SU-DHL-6 (cell line): ENCODE results near the gene FAM120A.

Source experiments
- H2AFZ ChIP-seq: fragments of 200-600 bp; sonication (generic); 2 replicates; pipeline ENCODE4 v1.6.1; 2014; ENCODE audit warnings: low read depth, mild to moderate bottlenecking, moderate library complexity, mixed read lengths, antibody characterized with exemption, low read length; ENCODE audit not compliant: severe bottlenecking
- H3F3A ChIP-seq: fragments of 200-600 bp; shearing (Covaris generic); 2 replicates; pipeline ENCODE4 v1.6.0; 2016; ENCODE audit warnings: antibody characterized with exemption, mild to moderate bottlenecking; ENCODE audit not compliant: insufficient read depth
- H3K27ac ChIP-seq: fragments of 200-600 bp; sonication (generic); 2 replicates; pipeline ENCODE4 v1.5.1; 2016; ENCODE audit warnings: low read depth, mild to moderate bottlenecking, low read length, moderate library complexity, mixed read lengths
- H3K27me3 ChIP-seq: fragments of 200-600 bp; sonication (generic), shearing (Covaris generic); 2 replicates; pipeline ENCODE4 v1.6.0; 2014; ENCODE audit warnings: mild to moderate bottlenecking, low read length
- H3K36me3 ChIP-seq: fragments of 200-600 bp; sonication (generic); 2 replicates; pipeline ENCODE4 v1.6.1; 2014; ENCODE audit warnings: mild to moderate bottlenecking, low read length, mixed read lengths
- H3K4me2 ChIP-seq: fragments of 300-600, 200-600 bp; shearing (Covaris generic), sonication (generic); 2 replicates; pipeline ENCODE4 v1.6.0; 2014; ENCODE audit warnings: low read length, low read depth, mild to moderate bottlenecking; ENCODE audit not compliant: poor library complexity, severe bottlenecking
- H3K4me3 ChIP-seq: fragments of 200-600 bp; sonication (generic); 2 replicates; pipeline ENCODE4 v1.5.1; 2014; ENCODE audit warnings: antibody characterized with exemption, low read length, mild to moderate bottlenecking, mixed read lengths; ENCODE audit not compliant: insufficient read depth, poor library complexity, severe bottlenecking
- H3K79me2 ChIP-seq: fragments of 200-600 bp; sonication (generic); 2 replicates; pipeline ENCODE4 v1.6.1; 2014; ENCODE audit warnings: mild to moderate bottlenecking, low read length, moderate library complexity; ENCODE audit not compliant: insufficient read depth
- H3K9ac ChIP-seq: fragments of 200-600 bp; sonication (generic); 2 replicates; pipeline ENCODE4 v1.7.0; 2014; ENCODE audit warnings: mild to moderate bottlenecking, low read length
- H3K9me2 ChIP-seq: fragments of 200-600 bp; sonication (generic); replicated peaks from 2 replicates; pipeline ENCODE4 v1.6.1; 2014; ENCODE audit warnings: low read length; ENCODE audit not compliant: insufficient read depth
- H3K9me3 ChIP-seq: fragments of 200-600 bp; sonication (generic); 2 replicates; pipeline ENCODE4 v1.6.1; 2014; ENCODE audit warnings: low read length, mixed read lengths; ENCODE audit not compliant: insufficient read depth
- H4K20me1 ChIP-seq: fragments of 200-600 bp; sonication (generic); 2 replicates; pipeline ENCODE4 v1.6.1; 2014; ENCODE audit warnings: low read depth, mild to moderate bottlenecking, antibody characterized with exemption, low read length, moderate library complexity, mixed read lengths
- CTCF ChIP-seq: fragments of 200-600 bp; sonication (generic); IDR thresholded peaks from one replicate; pipeline ENCODE4 v1.5.1; 2017; ENCODE audit warnings: antibody characterized with exemption, mild to moderate bottlenecking, low read length, moderate library complexity; ENCODE audit not compliant: insufficient read depth, poor library complexity, severe bottlenecking
- EZH2phosphoT487 ChIP-seq: fragments of 200-600 bp; sonication (generic), shearing (Covaris generic); conservative IDR thresholded peaks from 2 replicates; pipeline ENCODE4 v1.6.1; 2018; ENCODE audit warnings: mild to moderate bottlenecking, antibody characterized with exemption, low read length, moderate library complexity, mixed read lengths

FAM120A gene

GRCh38 chr9:93577975-93578682 is 126.6 kb downstream of the FAM120A start:
- H3K9ac ChIP-seq, result no peak overlapping the region
- H3K9me2 ChIP-seq, result no peaks in the 10 kb centered on the region
- H4K20me1 ChIP-seq, result no peaks in the 10 kb centered on the region
- no peak overlapping the region for H3K4me2 ChIP-seq
- H3K36me3 ChIP-seq, result no peaks in the 10 kb centered on the region
- no peak for TF ChIP-seq CTCF
- no peak for TF ChIP-seq EZH2phosphoT487
- no peaks in the 10 kb centered on the region for H3K9me3 ChIP-seq
- no peaks in the 10 kb centered on the region for H3K27me3 ChIP-seq
- H3F3A ChIP-seq, result no peaks in the 10 kb centered on the region
- H3K4me3 ChIP-seq, result no peak overlapping the region
- no peak overlapping the region for H3K27ac ChIP-seq
- no peaks in the 10 kb centered on the region; the same call in 1 of the 2 replicates for H3K79me2 ChIP-seq
- no peak overlapping the region for H2AFZ ChIP-seq

- no peaks in the 10 kb centered on the region for H4K20me1 ChIP-seq
- H3K9ac ChIP-seq, result no peak overlapping the region
- no peaks in the 10 kb centered on the region for H3K27me3 ChIP-seq
- no peaks in the 10 kb centered on the region for H3F3A ChIP-seq
- H3K9me2 ChIP-seq, result no peaks in the 10 kb centered on the region
- H3K36me3 ChIP-seq, result no peaks in the 10 kb centered on the region
- H3K27ac ChIP-seq, result no peak overlapping the region
- H3K4me2 ChIP-seq, result no peak overlapping the region
- H3K9me3 ChIP-seq, result no peaks in the 10 kb centered on the region
- no peaks in the 10 kb centered on the region; the same call in 1 of the 2 replicates for H3K79me2 ChIP-seq
- H3K4me3 ChIP-seq, result no peak overlapping the region
- no peak for TF ChIP-seq EZH2phosphoT487
- no peak for TF ChIP-seq CTCF
- no peak overlapping the region for H2AFZ ChIP-seq
These were observed 127.4 kb downstream of the FAM120A start for GRCh38 chr9:93578844-93579243.

GRCh38 chr9:93579711-93580516 is 128.4 kb downstream of the FAM120A start:
- no peak overlapping the region for H3K9ac ChIP-seq
- no peaks in the 10 kb centered on the region for H3K9me3 ChIP-seq
- no peaks in the 10 kb centered on the region for H3F3A ChIP-seq
- no peaks in the 10 kb centered on the region for H3K27me3 ChIP-seq
- H3K4me2 ChIP-seq, result no peak overlapping the region
- no peaks in the 10 kb centered on the region for H3K36me3 ChIP-seq
- no peaks in the 10 kb centered on the region for H4K20me1 ChIP-seq
- no peaks in the 10 kb centered on the region; the same call in 1 of the 2 replicates for H3K79me2 ChIP-seq
- TF ChIP-seq CTCF (no peak), EZH2phosphoT487 (no peak)
- H3K9me2 ChIP-seq, result no peaks in the 10 kb centered on the region
- H3K4me3 ChIP-seq, result no peak overlapping the region
- H2AFZ ChIP-seq, result no peak overlapping the region
- no peak overlapping the region for H3K27ac ChIP-seq
